ENCODE results near the gene COL4A3. TPM values are rescaled to one million over a fixed set of nuclear protein-coding genes. Genes with fewer than 3 reads are reported as not detected.

Gene COL4A3
- total RNA-seq, 1 experiment from 2014 or later, result 17.6 TPM

DNA sequence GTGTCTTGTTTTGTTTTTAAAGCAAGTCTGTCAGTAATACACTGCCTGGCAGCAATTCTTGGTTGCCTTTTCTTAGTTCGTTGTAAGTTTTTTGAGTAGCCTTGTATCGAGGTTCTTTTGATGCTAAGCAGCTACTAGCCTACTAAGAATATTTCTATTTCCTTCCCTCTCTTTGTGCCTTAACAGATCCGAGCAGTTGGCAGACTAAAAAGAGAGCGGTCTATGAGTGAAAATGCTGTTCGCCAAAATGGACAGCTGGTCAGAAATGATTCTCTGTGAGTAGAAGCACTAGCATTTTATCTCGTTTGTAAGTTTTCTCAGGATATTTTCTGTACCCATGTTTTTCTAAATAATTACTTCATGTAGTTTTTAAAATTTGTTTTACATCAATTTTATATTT, 175.7 kb downstream of the COL4A3 start:
- no peaks in the 10 kb centered on the region for H3K27me3 Mint-ChIP-seq (ENCODE audit: unreplicated experiment)
- peaks cover 9% of the 10 kb centered on the region for H3K36me3 Mint-ChIP-seq (ENCODE audit: insufficient read depth, unreplicated experiment)
- DNase-seq, result no peak
- no peak overlapping the region for H3K27ac Mint-ChIP-seq (ENCODE audit: unreplicated experiment)
- no peak for TF ChIP-seq CTCF (IDR thresholded peaks at IDR 0.05; ENCODE audit: unreplicated experiment)
- BruUV-seq (replicated peaks), result no TSS peak
- H3K4me3 Mint-ChIP-seq (ENCODE audit: low read depth, unreplicated experiment), result no peak overlapping the region
- peaks cover 13% of the 10 kb centered on the region for H3K4me1 Mint-ChIP-seq (ENCODE audit: low read depth, unreplicated experiment)
- no peaks in the 10 kb centered on the region for H3K9me3 Mint-ChIP-seq (ENCODE audit: low read depth, unreplicated experiment)
- CTCF ChIA-PET, result interaction anchor here (1.1 kb wide), 1 partner anchor 210 kb away, joined by 4 read pairs; no protein-coding TSS in a partner anchor
- intact Hi-C loops (cut with micrococcal nuclease; ENCODE audit: unreplicated experiment), result no loop called here

- no peaks in the 10 kb centered on the region for H3K27me3 Mint-ChIP-seq (ENCODE audit: unreplicated experiment)
- no peak for DNase-seq
- H3K4me1 Mint-ChIP-seq (ENCODE audit: low read depth, unreplicated experiment), result peaks cover 13% of the 10 kb centered on the region
- peaks cover 5% of the 10 kb centered on the region for H3K36me3 Mint-ChIP-seq (ENCODE audit: insufficient read depth, unreplicated experiment)
- no peak for TF ChIP-seq CTCF (IDR thresholded peaks at IDR 0.05; ENCODE audit: unreplicated experiment)
- no peak overlapping the region for H3K4me3 Mint-ChIP-seq (ENCODE audit: low read depth, unreplicated experiment)
- BruUV-seq (replicated peaks), result no TSS peak
- H3K27ac Mint-ChIP-seq (ENCODE audit: unreplicated experiment), result no peak overlapping the region
- intact Hi-C loops (cut with micrococcal nuclease; ENCODE audit: unreplicated experiment), result no loop called here
- CTCF ChIA-PET, result no interaction called here
- no peaks in the 10 kb centered on the region for H3K9me3 Mint-ChIP-seq (ENCODE audit: low read depth, unreplicated experiment)
These were observed 177.1 kb downstream of the COL4A3 start for GRCh38 chr2:227341553-227341952.

DNA sequence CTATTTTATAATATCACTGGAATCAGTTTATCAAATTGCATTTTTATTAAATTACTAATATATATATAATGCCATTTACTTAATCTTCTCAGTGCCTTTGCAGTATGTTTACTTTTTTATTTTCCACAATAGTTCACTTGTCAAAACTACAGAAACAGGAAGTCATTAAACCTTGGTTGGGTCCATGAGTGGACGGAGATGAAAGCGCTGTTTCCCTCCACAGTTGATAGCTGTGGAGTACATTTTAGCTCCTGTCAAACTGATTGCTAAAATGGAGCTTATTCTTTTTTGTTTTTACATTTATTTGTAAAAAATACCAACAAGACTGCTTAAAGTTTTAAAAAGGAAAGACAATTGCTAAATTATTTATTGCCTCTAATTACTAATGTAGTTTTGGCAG, 179.8 kb downstream of the COL4A3 start:
- no peak for TF ChIP-seq CTCF (IDR thresholded peaks at IDR 0.05; ENCODE audit: unreplicated experiment)
- H3K27ac Mint-ChIP-seq (ENCODE audit: unreplicated experiment), result no peak overlapping the region
- H3K4me3 Mint-ChIP-seq (ENCODE audit: low read depth, unreplicated experiment), result no peak overlapping the region
- CTCF ChIA-PET, result interaction anchor here (0.7 kb wide), 1 partner anchor 318 kb away, joined by 3 read pairs; no protein-coding TSS in a partner anchor
- BruUV-seq (replicated peaks), result no TSS peak
- DNase-seq, result no peak
- peaks cover 18% of the 10 kb centered on the region for H3K36me3 Mint-ChIP-seq (ENCODE audit: insufficient read depth, unreplicated experiment)
- H3K4me1 Mint-ChIP-seq (ENCODE audit: low read depth, unreplicated experiment), result peaks cover 6% of the 10 kb centered on the region
- H3K9me3 Mint-ChIP-seq (ENCODE audit: low read depth, unreplicated experiment), result no peaks in the 10 kb centered on the region
- H3K27me3 Mint-ChIP-seq (ENCODE audit: unreplicated experiment), result no peaks in the 10 kb centered on the region
- intact Hi-C loops (cut with micrococcal nuclease; ENCODE audit: unreplicated experiment), result no loop called here

DNA sequence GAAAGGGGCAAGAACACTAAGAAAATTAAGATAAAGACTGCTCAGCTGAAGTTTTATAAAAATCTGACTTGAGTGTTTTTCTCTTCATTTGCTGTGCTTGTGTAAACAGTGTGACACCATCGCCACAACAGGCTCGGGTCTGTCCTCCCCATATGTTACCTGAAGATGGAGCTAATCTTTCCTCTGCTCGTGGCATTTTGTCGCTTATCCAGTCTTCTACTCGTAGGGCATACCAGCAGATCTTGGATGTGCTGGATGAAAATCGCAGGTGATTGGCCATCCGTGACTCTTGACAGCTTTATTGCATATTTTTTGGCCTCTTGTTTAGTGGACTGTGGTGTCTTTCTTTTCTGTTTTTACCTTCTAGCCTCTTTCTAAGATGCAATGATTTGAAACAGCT, 182.7 kb downstream of the COL4A3 start:
- no peaks in the 10 kb centered on the region for H3K27me3 Mint-ChIP-seq (ENCODE audit: unreplicated experiment)
- intact Hi-C loops (cut with micrococcal nuclease; ENCODE audit: unreplicated experiment), result no loop called here
- no peak for TF ChIP-seq CTCF (IDR thresholded peaks at IDR 0.05; ENCODE audit: unreplicated experiment)
- H3K27ac Mint-ChIP-seq (ENCODE audit: unreplicated experiment), result no peak overlapping the region
- no peak overlapping the region for H3K4me3 Mint-ChIP-seq (ENCODE audit: low read depth, unreplicated experiment)
- CTCF ChIA-PET, result no interaction called here
- no peaks in the 10 kb centered on the region for H3K4me1 Mint-ChIP-seq (ENCODE audit: low read depth, unreplicated experiment)
- DNase-seq, result no peak
- H3K9me3 Mint-ChIP-seq (ENCODE audit: low read depth, unreplicated experiment), result no peaks in the 10 kb centered on the region
- peaks cover 12% of the 10 kb centered on the region for H3K36me3 Mint-ChIP-seq (ENCODE audit: insufficient read depth, unreplicated experiment)
- no TSS peak for BruUV-seq (replicated peaks)
